Endodermal cell (in vitro differentiated cells): ENCODE results near the gene CTR9. TPM values are rescaled to one million over a fixed set of nuclear protein-coding genes. Genes with fewer than 3 reads are reported as not detected.

Experiments used
- DNase-seq: peaks from one replicate; pipeline ENCODE4 v3.0.0-alpha.2; 2017
- H3K27ac ChIP-seq: 2 replicates; pipeline ENCODE4 v1.5.1; 2013; ENCODE audit warnings: mild to moderate bottlenecking, low read depth, low read length, moderate library complexity
- H3K27me3 ChIP-seq: 2 replicates; pipeline ENCODE4 v1.6.1; 2013; ENCODE audit warnings: mild to moderate bottlenecking, low read length, moderate library complexity; ENCODE audit not compliant: insufficient read depth, control insufficient read depth, poor library complexity, severe bottlenecking
- H3K36me3 ChIP-seq: 2 replicates; pipeline ENCODE4 v1.7.0; 2013; ENCODE audit warnings: mild to moderate bottlenecking, low read length, moderate library complexity; ENCODE audit not compliant: control insufficient read depth, insufficient read depth
- H3K4me1 ChIP-seq: one replicate; pipeline ENCODE4 v1.7.0; 2013; ENCODE audit warnings: low read length; ENCODE audit not compliant: control insufficient read depth, insufficient read depth
- H3K4me3 ChIP-seq: 2 replicates; pipeline ENCODE4 v1.5.1; 2013; ENCODE audit warnings: mild to moderate bottlenecking, low read length, moderate library complexity
- H3K9ac ChIP-seq: 2 replicates; pipeline ENCODE4 v1.6.1; 2013; ENCODE audit warnings: mild to moderate bottlenecking, low read length, moderate library complexity; ENCODE audit not compliant: poor library complexity, severe bottlenecking; ENCODE audit errors: extremely low read depth
- H3K9me3 ChIP-seq: 2 replicates; pipeline ENCODE4 v1.6.1; 2013; ENCODE audit warnings: mild to moderate bottlenecking, low read length, moderate library complexity; ENCODE audit not compliant: control insufficient read depth
- H3K27ac Mint-ChIP-seq: 2 replicates; pipeline ENCODE4 v1.8.0; 2020; ENCODE audit warnings: mixed read lengths
- H3K27me3 Mint-ChIP-seq: 2 replicates; pipeline ENCODE4 v1.8.0; 2021; ENCODE audit warnings: mild to moderate bottlenecking, mixed read lengths; ENCODE audit not compliant: insufficient read depth
- H3K36me3 Mint-ChIP-seq: 2 replicates; pipeline ENCODE4 v1.8.0; 2020; ENCODE audit warnings: low read depth, mixed read lengths
- H3K4me1 Mint-ChIP-seq: 2 replicates; pipeline ENCODE4 v1.8.0; 2020; ENCODE audit warnings: mixed read lengths
- H3K4me3 Mint-ChIP-seq: 2 replicates; pipeline ENCODE4 v1.8.0; 2020; ENCODE audit warnings: mild to moderate bottlenecking, moderate library complexity, mixed read lengths
- H3K9me3 Mint-ChIP-seq: 2 replicates; pipeline ENCODE4 v1.8.0; 2020; ENCODE audit warnings: mild to moderate bottlenecking, mixed read lengths
- WGBS, 2 experiments: methylation state at CpG; one replicate each; pipeline versions ENCODE4 v1.1.5 to v1.1.7; 2013; ENCODE audit warnings: missing lambda C conversion rate in 2 of 2, mixed read lengths in 1 of 2; ENCODE audit not compliant: insufficient coverage in 1 of 2, insufficient read length in 1 of 2; 5-methylcytosine and 5-hydroxymethylcytosine counted together
- total RNA-seq, 2 donors: library from RNA; stranded (reverse); fragmentation: NEBNext Ultra II Directional in 1 of 2; extraction: Animal tissue kit (Norgen Biotek cat#: 25700) in 1 of 2; gene quantifications; 2 replicates in 1 of 2; 3 replicates in 1 of 2; pipeline ENCODE4 v1.2.1, GENCODE V29; 2021
- TF ChIP-seq, protein P1 (sequence below): fragments of 200-600 bp; sonication (generic); conservative IDR thresholded peaks from 2 replicates; pipeline ENCODE4 v1.5.0; 2021; ENCODE audit warnings: antibody characterized with exemption, mild to moderate bottlenecking

Gene CTR9
- total RNA-seq, 2 donors from 2014 or later = 32.7 to 37.5 TPM

GRCh38 chr11:10785146-10785474, 34.1 kb downstream of the CTR9 start:
- Mint-ChIP-seq H3K27ac (peak overlapping the region; percentile 89), H3K4me1 (peaks cover 23% of the 10 kb centered on the region), H3K4me3 (peak overlapping the region; percentile 30), H3K9me3 (no peaks in the 10 kb centered on the region), H3K36me3 (peaks cover 1% of the 10 kb centered on the region), H3K27me3 (no peaks in the 10 kb centered on the region)
- Histone ChIP-seq H3K4me3 (peak overlapping the region; percentile 71), H3K9me3 (no peaks in the 10 kb centered on the region), H3K27me3 (no peaks in the 10 kb centered on the region), H3K9ac (no peak overlapping the region), H3K36me3 (no peaks in the 10 kb centered on the region), H3K4me1 (peaks cover 18% of the 10 kb centered on the region), H3K27ac (peak overlapping the region; percentile 29)
- WGBS, 2 experiments = 63 to 100% methylated on average over 1 to 4 of the region's 4 CpGs
- TF ChIP-seq, protein P1, sequence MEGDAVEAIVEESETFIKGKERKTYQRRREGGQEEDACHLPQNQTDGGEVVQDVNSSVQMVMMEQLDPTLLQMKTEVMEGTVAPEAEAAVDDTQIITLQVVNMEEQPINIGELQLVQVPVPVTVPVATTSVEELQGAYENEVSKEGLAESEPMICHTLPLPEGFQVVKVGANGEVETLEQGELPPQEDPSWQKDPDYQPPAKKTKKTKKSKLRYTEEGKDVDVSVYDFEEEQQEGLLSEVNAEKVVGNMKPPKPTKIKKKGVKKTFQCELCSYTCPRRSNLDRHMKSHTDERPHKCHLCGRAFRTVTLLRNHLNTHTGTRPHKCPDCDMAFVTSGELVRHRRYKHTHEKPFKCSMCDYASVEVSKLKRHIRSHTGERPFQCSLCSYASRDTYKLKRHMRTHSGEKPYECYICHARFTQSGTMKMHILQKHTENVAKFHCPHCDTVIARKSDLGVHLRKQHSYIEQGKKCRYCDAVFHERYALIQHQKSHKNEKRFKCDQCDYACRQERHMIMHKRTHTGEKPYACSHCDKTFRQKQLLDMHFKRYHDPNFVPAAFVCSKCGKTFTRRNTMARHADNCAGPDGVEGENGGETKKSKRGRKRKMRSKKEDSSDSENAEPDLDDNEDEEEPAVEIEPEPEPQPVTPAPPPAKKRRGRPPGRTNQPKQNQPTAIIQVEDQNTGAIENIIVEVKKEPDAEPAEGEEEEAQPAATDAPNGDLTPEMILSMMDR = no peak
- no peak for DNase-seq

DNA sequence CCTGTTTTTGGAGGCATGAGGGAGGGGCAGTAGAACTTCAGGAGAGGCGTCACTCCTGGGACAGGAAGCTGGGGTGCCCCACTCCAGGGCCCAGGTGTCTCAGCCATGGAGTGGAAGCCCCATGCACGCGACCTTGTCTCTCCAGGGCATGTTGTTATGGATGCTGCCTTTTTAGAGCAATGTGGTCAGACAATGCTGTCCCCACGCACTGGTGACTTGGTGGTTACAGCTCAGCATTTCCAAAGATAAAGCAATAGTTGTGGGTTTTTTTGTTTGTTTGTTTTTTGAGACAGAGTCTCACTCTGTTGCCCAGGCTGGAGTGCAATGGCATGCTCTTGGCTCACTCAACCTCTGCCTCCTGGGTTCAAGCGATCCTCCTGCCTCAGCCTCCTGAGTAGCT, 35.4 kb downstream of the CTR9 start:
- H3K4me3 ChIP-seq = no peak overlapping the region
- TF ChIP-seq, protein P1 = no peak
- WGBS, 2 experiments = 96 to 100% methylated on average over 4 to 5 of the region's 5 CpGs
- peaks cover 18% of the 10 kb centered on the region for H3K4me1 ChIP-seq
- DNase-seq = no peak
- H3K27me3 ChIP-seq = peaks cover 3% of the 10 kb centered on the region
- H3K9me3 ChIP-seq = no peaks in the 10 kb centered on the region
- no peak overlapping the region for H3K9ac ChIP-seq
- Mint-ChIP-seq H3K27ac (no peak overlapping the region), H3K36me3 (no peaks in the 10 kb centered on the region), H3K4me1 (peaks cover 23% of the 10 kb centered on the region), H3K9me3 (no peaks in the 10 kb centered on the region), H3K27me3 (no peaks in the 10 kb centered on the region), H3K4me3 (no peak overlapping the region)
- H3K27ac ChIP-seq = no peak overlapping the region
- no peaks in the 10 kb centered on the region for H3K36me3 ChIP-seq

- Mint-ChIP-seq H3K36me3 (peaks cover 13% of the 10 kb centered on the region), H3K27me3 (peaks cover 6% of the 10 kb centered on the region), H3K9me3 (no peaks in the 10 kb centered on the region), H3K4me1 (peaks cover 3% of the 10 kb centered on the region), H3K27ac (no peak overlapping the region), H3K4me3 (no peak overlapping the region)
- H3K36me3 ChIP-seq = peaks cover 15% of the 10 kb centered on the region
- no peaks in the 10 kb centered on the region for H3K4me1 ChIP-seq
- H3K9me3 ChIP-seq = no peaks in the 10 kb centered on the region
- H3K9ac ChIP-seq = no peak overlapping the region
- peak; percentile 98 for DNase-seq
- no peak overlapping the region for H3K4me3 ChIP-seq
- H3K27ac ChIP-seq = no peak overlapping the region
- 17 to 19% methylated on average over 15 to 24 of the region's 24 CpGs for WGBS, 2 experiments
- TF ChIP-seq, protein P1 = peak; percentile 97
- peaks cover 7% of the 10 kb centered on the region for H3K27me3 ChIP-seq
Measured at GRCh38 chr11:10792385-10793068, 41.5 kb downstream of the CTR9 start.
